ENCODE data around the gene CRKL.

The CRKL gene

DNA sequence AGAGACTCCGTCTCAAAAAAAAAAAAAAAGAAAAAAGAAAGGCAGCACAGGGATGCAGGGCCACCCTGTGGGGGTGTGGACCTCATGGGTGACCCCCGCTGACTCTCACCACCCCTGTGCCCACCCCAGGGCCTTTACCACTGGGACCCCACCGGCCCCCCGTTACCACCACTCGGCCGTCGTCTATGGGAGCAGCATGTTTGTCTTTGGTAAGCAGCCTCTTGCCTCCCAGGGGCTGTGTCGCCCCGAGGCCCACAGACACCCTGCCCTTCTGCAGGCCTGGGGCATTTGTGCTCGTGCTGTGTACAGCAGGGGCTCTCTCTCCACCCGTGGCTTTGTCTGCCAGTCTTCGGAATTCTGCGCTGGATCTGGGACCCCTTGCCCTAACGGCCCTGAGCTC, 70.2 kb downstream of the CRKL start:
- no peak for DNase-seq

DNA sequence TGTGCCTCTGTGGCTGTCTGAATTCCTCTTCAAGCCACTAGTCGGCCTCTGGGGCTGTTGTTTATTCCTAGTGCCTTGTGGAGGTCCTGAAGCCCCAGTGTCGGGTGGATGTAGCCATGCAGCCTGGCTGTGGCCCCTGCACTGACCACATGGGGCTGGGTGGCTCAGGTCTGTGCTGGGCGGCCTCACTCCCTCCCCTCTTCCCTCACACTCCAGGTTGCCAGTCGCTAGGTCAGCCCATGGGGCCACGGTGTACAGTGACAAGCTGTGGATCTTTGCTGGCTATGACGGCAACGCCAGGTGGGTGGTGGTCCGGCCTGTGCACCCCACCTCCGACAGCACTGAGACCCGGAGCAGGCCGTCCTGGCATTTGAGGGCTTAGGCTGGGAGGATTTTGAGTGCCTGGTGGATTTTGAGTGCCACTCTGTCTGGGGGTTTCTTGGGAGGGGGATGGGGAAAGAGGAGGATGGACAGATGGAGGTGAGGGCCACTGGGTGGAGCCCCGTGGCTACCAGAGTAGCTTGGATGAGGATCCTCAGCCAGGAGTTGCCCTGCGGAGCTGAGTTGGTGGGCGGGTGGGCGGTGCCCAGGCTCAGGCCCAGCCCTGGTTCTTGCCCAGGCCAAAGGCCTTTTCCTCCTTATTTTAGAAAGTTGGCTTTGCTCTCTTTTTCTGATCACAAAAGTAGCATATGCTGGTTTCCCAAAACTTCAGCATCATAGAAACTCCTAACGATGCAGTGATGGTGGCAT, 71.5 kb downstream of the CRKL start:
- no peak for DNase-seq

DNA sequence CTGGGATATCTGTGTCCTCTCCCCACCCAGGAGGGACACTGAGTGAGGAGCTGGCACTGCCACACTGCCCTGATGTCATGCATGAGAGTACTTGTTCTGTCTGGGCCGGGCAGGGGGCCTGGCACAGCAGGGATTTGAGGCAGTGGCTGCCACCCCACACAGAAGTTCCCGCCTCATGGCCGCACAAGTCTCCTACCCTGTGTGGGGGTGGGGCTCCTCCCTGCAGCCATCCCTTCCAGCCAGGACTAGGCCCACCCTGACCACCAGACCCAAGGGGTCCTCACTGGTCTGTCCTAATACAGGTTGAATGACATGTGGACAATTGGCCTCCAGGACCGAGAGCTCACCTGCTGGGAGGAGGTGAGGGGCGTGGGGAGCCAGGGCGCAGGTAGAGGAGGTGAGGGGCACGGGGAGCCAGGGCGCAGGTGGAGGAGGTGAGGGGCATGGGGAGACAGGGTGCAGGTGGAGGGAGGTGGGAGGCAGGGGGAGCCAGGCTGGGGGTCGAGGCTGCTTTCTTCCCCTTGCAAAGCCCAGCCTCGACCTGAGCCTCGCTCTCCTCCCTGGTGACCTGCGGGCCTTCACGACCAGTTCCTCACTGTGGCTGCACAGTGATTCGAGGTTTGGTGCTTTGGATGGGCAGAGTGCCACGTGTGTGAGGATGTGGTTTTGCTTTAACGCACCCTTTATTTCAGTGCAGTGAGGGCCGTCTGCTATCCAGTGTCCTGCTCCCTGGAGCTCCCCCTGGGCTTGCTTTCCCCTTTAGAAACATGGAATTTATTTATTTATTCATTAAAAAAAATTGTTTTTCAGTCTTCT, 72.3 kb downstream of the CRKL start:
- DNase-seq, result no peak

DNA sequence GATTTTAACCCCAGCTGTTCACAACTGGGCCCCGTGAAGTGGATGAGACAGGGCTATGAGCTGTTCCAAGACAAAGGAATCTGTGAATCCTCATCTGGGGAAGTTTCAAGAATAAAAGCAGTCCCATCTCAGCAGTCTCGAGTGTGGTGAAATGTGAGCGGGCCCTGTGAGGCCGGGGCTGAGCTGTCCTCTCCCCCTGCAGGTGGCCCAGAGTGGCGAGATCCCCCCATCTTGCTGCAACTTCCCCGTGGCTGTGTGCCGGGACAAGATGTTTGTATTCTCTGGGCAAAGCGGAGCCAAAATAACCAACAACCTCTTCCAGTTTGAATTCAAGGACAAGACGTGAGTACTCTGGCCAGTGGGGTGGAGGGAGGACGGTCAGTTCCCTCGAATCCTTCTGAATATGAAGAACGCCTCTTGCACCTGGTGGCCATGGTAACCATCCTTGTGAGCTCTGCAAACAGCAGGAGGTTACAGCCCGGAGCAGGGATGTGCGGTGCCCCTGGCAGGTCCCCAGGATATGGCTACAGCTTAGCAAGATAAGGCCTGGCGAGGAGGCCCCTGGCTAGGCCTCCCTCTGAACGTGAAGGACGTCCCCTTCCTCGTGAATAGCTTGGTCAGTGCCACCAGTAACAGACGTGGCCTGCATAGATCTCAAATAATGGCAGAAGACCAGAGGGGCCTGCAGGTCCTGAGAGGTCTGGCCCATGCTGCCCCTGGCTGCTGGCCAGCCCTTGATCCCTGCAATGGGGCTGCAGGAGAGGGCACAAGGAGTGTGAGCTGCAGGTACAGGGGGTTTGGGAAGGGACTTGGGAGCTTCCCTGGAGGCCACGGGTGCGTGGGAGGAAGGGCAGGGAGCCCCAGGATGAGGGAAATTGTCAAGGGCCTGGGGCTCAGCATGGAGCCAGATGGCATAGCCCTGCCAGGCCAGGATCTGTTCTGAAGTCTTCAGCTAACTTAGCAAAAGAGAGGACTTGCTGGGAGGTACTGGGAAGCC, 73.3 kb downstream of the CRKL start:
- DNase-seq, result no peak

DNA sequence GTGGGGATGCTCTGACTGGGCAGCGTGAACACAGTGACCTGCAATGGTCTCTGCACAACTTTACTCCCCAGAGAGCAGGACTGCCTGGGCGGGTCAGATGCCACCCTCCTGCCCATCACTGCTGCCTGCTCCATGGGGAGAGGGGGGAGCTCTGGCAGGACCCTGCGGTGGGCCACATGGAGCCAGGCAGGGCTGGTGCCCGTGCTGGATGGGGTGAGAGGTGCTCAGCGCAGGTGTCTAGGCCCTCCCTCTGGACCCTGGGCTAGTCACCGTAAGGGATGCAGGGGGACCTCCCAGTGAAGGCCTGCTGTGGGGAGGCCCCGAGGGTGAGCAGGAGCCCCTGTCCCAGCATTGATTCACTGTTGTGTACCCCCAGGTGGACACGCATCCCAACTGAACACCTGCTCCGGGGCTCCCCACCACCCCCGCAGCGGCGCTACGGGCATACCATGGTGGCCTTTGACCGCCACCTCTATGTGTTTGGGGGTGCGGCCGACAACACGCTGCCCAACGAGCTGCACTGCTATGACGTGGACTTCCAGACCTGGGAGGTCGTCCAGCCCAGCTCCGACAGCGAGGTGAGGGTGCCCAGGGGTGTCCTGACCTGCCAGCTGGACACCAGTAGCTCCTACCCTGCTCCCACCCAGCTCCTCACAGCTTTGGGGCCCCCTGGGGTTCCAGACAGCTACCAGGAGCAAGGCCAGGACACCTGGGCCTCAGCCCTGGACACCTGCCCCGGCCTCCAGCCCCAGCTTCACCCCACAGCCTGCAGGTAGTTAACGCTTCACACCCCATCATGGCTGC, 74.2 kb downstream of the CRKL start:
- DNase-seq, result no peak

DNA sequence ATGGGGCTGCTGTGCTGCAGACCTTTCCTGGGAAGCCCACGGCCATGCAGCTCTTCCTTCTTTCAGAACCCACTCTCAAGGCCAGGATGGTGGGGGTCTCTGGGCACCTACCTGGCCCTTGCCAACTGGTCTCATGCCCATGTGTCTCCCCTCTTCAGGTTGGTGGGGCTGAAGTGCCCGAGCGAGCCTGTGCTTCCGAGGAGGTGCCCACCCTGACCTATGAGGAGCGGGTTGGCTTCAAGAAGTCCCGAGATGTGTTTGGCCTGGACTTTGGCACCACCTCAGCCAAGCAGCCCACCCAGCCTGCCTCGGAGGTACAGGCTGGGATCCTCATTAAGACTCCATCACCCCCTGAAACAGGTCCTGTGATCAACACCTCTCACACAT, 74.8 kb downstream of the CRKL start:
- DNase-seq, result no peak

DNA sequence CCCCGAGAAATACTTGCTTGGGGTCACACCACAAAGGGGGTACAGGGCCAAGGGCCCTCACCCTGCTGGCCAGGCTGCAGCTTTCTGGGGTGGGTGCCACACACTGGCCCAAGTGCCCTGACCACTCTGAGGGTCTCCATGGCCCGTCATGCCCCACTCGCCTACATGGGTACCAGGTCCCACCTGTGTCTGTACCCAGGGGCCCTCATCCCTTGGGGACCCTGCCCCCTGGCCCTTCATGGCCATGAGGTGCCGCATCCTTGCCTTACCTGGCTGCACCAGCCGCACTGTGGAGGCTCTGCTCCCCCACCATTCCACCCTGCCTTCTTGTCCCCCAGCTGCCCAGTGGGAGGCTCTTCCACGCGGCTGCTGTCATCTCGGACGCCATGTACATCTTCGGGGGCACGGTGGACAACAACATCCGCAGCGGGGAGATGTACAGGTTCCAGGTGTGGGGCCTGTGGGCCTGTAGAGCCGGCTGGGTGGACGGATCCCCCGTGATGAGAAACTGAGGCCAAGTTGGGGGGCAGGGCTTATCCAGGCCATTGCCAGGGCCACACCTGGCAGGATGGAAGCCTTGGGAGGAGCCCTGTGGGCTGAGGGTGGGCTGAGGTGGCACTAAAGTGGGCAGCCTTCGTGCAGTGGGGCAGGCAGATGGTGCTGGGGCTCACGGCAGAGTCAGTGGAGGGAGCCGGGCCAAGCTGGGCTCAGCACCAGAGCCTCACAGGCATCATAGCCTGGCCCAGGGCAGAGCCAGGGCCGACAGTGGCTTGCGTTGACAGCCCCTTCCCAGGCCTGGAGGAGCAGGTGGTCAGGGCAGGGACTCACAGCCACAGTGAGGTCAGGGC, 75.5 kb downstream of the CRKL start:
- DNase-seq, result no peak

DNA sequence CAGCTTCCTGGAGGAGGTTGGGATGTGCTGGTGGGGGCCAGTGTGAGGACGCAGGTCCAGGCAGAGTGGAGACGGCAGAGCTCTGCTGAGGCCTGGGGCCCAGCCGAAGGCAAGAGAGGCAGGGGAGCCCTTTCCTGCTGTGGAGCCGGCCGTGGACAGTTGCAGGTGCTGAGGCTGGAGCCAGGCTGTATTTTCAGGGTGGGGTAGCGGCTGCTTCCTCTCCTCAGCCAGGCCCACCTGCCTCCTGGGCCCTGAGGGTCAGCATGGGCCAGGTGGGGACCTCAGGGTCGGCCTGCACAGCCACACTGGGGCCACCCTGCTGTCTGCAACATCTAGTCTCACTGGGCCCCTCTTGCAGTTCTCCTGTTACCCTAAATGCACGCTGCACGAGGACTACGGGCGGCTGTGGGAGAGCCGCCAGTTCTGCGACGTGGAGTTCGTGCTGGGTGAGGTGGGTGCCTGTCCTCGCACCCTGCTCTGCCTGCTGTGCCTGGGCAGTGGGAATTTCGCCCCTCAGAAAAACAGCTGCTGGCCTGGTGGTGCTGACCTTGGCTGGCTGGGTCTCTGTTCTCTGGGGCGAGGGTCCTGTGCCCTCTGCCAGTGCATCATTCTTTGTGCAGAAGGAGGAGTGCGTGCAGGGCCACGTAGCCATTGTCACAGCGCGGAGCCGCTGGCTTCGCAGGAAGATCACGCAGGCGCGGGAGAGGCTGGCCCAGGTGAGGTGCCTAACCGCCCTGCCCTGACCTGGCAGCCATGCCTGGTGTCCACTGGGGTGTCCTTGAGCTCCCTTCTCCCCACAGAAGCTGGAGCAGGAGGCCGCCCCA, 76.3 kb downstream of the CRKL start:
- no peak for DNase-seq

DNA sequence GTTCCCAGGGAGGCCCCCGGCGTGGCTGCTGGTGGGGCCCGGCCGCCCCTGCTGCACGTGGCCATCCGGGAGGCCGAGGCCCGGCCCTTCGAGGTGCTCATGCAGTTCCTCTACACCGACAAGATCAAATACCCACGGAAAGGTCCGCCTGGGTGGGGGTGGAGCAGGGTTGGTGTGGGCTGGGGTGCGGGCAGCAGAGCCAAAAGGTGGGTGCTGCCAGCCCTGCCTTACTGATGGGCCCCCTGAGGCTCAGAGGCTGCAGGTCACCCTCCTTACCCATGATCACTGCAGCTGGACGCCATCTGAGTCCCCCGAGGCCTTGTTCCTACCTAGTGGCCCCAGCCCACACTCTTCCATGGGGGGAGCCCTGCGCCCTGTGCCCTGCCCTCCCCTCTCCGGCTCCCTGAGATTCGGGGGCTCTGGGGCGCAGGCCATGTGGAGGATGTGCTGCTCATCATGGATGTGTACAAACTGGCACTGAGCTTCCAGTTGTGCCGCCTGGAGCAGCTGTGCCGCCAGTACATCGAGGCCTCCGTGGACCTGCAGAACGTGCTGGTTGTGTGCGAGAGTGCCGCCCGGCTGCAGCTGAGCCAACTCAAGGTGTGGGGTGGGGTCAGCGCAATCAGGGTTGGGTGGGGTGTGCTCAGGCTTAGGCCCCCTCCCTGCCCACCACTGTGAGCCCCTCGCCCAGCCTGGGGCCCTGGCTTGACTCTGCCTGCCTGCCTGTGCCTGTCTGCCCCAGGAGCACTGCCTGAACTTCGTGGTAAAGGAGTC, 77.1 kb downstream of the CRKL start:
- DNase-seq, result no peak

DNA sequence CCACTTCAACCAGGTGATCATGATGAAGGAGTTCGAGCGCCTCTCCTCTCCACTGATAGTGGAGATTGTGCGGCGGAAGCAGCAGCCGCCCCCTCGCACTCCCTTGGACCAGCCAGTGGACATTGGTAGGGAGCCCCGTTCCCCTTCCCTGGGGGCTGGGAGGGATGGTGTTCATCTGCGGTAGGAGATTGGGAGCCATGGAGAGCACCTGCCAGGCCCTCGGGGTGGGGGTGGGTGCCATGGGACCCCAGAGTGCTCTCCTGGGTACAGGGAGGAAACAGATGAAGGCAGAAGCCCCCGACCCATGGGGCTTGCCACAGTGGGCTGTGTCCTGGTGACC, 77.7 kb downstream of the CRKL start:
- DNase-seq, result no peak

DNA sequence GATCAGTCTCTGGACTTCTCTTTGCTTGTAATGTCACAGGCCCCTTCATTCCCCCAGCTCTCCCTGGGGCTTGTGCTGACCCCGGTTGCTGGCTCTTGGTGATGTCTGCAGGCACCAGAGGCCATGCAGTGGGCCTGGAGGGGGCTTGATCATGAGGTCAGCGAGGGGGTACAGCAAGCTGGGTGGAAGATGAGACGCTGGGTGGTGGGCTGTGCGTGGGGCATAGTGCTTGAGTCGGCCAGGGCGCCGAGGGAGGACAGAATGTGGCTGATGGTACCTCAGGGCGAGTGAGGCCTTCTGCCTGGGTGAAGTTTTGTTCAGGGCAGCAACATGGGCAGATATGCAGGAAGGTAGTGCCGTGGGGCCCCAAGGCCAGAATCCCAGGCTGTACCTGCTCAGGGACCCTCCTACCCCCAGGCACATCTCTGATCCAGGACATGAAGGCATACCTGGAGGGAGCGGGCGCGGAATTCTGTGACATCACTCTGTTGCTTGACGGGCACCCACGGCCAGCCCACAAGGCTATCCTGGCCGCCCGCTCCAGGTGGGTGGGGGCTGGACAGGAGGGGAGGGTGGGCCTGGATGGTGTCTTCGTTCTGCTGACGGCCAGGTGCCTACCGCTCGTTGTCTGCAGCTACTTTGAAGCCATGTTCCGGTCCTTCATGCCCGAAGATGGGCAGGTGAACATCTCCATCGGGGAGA, 78.3 kb downstream of the CRKL start:
- DNase-seq, result no peak

DNA sequence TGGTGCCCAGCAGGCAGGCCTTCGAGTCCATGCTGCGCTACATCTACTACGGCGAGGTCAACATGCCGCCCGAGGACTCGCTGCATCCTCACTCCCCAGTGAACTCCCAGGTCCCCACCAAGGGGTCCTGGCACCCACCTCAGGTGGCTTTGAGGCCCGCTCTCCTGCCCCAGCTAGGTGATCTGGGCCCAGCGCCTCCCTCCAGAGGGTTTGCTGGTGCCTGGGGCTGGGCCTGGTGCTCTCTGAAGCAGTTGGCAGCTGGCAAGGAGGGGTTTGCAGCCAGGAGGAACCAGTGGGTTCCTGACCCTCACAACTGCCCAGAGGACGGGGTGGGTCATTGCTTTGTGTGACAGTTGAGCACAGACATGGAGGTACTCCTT, 78.8 kb downstream of the CRKL start:
- DNase-seq, result no peak

DNA sequence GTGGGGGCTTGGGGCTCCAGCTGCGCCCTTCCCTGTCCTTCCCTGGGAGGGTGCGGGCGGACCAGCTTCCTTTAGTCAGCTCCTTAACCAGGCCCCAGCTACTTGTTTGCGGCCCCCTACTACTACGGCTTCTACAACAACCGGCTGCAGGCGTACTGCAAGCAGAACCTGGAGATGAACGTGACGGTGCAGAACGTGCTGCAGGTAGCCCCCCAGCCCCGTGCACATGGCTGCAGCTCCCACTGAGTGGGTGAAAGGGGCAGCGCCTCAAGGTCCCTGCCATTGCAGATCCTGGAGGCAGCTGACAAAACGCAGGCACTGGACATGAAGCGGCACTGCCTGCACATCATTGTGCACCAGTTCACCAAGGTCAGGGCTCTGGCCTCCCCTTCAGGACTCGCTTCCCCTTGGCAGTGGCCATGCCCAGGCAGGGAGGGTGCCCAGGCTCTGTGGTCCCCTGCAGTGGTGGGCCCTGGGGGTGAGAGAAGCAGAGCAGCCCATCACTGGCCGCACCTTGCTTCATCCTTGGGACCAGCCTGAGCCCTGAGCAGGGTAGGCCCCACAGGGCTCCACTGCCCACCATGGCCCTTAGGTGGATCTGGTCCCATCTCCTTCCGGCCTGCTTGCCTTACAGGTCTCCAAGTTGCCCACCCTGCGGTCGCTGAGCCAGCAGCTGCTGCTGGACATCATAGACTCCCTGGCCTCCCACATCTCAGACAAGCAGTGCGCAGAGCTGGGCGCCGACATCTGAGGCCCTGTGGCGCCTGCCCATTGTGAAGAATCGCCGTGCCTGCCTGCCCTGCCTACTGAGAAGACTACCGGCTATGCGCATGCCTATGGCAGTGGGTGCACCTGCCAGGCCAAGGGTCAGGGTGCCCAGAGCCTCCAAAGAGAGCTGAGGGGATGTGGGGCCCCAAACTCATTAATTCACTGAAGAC, 79.7 kb downstream of the CRKL start:
- DNase-seq, result no peak

DNA sequence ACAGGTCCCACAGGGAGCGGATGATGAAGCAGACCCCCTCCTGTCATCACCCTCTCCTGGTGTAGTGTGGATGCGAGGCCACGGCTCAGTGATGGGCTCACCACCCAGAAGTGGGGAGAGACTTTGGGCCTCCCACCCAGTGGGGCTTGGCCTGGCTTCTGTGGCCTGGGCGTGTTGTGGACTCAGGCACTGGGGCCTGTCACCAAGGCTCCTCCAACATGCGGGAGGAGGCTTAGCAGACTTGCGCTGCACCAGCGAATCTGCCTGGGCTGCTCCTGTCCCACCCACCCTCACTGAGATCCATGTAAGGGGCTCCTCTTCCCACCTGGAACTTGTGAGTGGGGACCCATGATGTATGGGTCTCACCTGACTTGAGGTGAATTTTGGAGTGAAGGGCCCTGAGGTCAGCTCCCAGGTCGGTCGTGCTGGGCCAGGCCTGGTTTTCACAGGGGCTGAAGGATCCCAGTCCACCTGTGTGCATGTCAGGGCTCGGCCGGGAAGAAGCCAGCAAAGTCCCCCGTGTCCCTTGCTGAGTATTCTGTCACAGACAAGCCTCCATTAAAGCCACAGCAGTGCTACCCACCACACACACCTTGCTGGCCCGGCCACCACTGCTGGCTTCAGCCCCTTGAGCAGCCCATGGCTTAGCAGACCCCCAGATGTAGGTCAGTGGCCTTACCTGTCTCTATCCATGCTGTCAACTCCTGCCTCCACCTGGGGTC, 80.5 kb downstream of the CRKL start:
- DNase-seq, result no peak

DNA sequence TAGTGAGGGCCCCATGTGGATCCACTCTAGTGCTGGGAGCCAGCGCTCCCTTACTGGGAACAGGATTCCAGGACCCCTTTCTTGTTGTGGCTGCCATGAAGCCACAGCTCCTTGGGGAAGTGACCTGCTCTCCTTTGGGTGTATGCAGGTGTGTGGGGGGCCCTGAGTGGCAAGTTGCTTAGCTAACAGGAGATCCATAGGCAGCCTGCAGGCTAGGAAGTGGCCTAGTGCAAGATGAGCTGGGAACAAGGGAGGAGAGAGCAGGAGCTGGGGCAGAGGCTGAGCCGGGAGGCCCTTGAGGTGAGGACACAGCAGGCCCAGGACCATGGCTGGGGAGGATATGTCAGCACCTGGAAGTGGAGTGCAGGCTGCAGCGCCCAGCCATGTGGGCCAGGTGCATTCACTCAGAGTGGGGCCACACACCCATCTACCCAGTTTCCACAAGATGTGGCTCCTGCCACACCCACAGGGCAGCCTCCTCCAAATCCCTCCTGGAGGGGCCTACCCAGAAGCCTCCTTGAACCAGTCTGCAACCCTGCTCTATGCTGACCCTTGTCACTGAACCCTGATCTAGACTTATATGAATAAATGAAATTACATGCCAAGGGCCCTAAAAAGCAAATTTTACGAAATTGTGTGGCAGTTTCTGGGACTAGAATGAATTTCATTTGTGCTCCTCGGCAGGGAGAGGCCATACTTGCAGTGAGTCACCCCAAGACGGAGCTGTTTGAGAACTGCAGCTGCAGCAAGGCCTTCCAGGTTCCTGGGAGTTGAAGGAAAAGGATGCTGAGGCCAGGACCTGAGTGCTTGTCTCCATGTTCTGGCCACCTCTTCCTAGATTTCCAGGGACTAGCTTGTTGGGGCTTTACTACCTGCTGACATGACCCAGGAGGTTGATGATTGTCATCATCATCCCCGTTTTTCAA, 81.5 kb downstream of the CRKL start:
- DNase-seq, result no peak
